HL-60 (cell line): ENCODE data around the gene PTBP3.
A peak's percentile ranks its signal among the peaks of the same experiment; 100 is the strongest.

Source experiments
- DNase-seq, 2 experiments: peaks; one replicate each; pipeline ENCODE4 v3.0.0-alpha.2; 2010 to 2020; ENCODE audit warnings: low read depth in 1 of 2, low spot score in 1 of 2
- H3K27ac ChIP-seq: fragments of 250-450 bp; sonication (Bioruptor Pico); replicated peaks from 2 replicates; pipeline ENCODE4 v1.5.1; 2020; ENCODE audit warnings: mild to moderate bottlenecking, moderate library complexity
- H3K27me3 ChIP-seq: fragments of 250-450 bp; sonication (Bioruptor Pico); 2 replicates; pipeline ENCODE4 v1.5.1; 2021; ENCODE audit warnings: mild to moderate bottlenecking, moderate library complexity; ENCODE audit not compliant: insufficient read depth, poor library complexity, severe bottlenecking
- H3K4me3 ChIP-seq: replicated peaks from 2 replicates; pipeline ENCODE4 v1.5.1; 2011; ENCODE audit warnings: mild to moderate bottlenecking, control low read depth, low read length; ENCODE audit not compliant: insufficient read depth
- GABPA ChIP-seq: IDR thresholded peaks from 2 replicates; pipeline ENCODE4 v1.6.1; 2012; ENCODE audit warnings: low read depth
- POLR2AphosphoS5 ChIP-seq: IDR thresholded peaks from 2 replicates; pipeline ENCODE4 v1.6.1; 2012; ENCODE audit warnings: low read depth
- SPI1 ChIP-seq: IDR thresholded peaks from 2 replicates; pipeline ENCODE4 v1.6.1; 2012; ENCODE audit warnings: low read depth, mild to moderate bottlenecking, borderline replicate concordance
- TF ChIP-seq, protein P1 (sequence below): IDR thresholded peaks from one replicate; pipeline ENCODE4 v1.5.1; 2011; ENCODE audit warnings: low read length, control low read depth, inconsistent platforms; ENCODE audit not compliant: insufficient read depth
- TF ChIP-seq, protein P2 (sequence below): IDR thresholded peaks from 2 replicates; pipeline ENCODE4 v1.6.1; 2012; ENCODE audit warnings: low read depth; ENCODE audit not compliant: insufficient replicate concordance

The PTBP3 gene

DNA sequence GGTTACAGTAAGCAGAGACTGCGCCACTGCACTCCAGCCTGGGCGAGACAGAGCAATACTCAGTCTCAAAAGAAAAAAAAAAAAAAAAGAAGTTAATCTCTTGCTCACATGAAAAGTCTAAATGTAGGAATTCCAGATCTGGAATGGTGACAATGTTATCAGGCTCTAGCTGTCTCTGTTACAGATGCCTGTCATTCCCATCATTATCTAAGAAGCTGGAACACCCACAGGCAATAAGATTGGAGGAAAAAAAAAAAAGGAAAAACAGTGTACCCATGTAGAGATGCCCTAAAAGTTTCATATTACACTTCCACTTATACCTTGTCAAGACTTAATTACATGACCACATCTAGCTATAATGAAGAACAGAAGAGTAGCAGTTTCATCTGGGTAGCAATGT, 38.2 kb downstream of the PTBP3 start:
- DNase-seq = no peak
- TF ChIP-seq GABPA = no peak

DNA sequence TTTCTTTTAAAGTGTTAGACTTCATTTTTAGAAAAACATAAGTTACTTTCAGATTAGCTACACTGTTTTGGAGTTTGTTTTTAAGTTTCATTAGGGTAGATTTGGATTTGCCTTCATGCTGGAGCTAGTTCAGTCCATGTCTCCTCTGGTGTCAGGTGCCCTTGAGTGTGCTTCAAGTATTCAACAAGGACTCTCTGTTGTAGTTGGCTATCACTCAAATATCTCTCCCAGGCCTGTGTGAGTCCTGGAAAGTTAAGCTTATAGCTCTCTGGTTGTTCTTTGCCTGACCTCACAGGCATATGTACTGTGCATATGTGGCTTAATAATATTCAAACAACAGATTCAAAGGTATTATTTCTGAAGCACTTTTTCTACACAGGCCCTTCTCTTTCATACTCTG, 45.4 kb downstream of the PTBP3 start:
- no peak for DNase-seq
- no peak overlapping the region for H3K27ac ChIP-seq
- H3K27me3 ChIP-seq = no peaks in the 10 kb centered on the region
- no peak overlapping the region for H3K4me3 ChIP-seq
- TF ChIP-seq SPI1 (no peak), POLR2AphosphoS5 (no peak), GABPA (no peak)
- TF ChIP-seq, protein P1, sequence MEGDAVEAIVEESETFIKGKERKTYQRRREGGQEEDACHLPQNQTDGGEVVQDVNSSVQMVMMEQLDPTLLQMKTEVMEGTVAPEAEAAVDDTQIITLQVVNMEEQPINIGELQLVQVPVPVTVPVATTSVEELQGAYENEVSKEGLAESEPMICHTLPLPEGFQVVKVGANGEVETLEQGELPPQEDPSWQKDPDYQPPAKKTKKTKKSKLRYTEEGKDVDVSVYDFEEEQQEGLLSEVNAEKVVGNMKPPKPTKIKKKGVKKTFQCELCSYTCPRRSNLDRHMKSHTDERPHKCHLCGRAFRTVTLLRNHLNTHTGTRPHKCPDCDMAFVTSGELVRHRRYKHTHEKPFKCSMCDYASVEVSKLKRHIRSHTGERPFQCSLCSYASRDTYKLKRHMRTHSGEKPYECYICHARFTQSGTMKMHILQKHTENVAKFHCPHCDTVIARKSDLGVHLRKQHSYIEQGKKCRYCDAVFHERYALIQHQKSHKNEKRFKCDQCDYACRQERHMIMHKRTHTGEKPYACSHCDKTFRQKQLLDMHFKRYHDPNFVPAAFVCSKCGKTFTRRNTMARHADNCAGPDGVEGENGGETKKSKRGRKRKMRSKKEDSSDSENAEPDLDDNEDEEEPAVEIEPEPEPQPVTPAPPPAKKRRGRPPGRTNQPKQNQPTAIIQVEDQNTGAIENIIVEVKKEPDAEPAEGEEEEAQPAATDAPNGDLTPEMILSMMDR = no peak
- TF ChIP-seq, protein P2, sequence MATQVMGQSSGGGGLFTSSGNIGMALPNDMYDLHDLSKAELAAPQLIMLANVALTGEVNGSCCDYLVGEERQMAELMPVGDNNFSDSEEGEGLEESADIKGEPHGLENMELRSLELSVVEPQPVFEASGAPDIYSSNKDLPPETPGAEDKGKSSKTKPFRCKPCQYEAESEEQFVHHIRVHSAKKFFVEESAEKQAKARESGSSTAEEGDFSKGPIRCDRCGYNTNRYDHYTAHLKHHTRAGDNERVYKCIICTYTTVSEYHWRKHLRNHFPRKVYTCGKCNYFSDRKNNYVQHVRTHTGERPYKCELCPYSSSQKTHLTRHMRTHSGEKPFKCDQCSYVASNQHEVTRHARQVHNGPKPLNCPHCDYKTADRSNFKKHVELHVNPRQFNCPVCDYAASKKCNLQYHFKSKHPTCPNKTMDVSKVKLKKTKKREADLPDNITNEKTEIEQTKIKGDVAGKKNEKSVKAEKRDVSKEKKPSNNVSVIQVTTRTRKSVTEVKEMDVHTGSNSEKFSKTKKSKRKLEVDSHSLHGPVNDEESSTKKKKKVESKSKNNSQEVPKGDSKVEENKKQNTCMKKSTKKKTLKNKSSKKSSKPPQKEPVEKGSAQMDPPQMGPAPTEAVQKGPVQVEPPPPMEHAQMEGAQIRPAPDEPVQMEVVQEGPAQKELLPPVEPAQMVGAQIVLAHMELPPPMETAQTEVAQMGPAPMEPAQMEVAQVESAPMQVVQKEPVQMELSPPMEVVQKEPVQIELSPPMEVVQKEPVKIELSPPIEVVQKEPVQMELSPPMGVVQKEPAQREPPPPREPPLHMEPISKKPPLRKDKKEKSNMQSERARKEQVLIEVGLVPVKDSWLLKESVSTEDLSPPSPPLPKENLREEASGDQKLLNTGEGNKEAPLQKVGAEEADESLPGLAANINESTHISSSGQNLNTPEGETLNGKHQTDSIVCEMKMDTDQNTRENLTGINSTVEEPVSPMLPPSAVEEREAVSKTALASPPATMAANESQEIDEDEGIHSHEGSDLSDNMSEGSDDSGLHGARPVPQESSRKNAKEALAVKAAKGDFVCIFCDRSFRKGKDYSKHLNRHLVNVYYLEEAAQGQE = no peak

More for the DNA sequence above, 38.2 kb downstream of the PTBP3 start:
- Histone ChIP-seq H3K27ac (no peak overlapping the region), H3K4me3 (no peak overlapping the region), H3K27me3 (no peaks in the 10 kb centered on the region)

DNA sequence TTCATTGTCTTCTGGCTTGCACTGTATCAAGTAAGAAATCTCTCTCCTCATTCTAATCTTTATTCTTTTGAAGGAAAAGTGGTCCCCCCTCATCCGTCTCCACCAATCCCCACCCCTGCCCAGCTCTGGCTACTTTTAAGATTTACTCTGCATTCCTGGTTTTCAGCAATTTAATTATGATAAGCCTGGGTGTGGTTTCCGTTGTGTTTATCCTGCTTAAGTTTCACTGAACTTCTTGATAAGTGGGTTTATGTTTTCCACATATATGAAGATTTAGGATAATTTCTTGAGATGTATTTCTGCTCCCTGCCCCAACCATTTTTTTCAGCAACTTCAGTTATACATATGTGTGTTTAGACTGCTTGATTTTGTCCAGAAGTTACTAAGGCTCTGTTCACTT, 46.5 kb downstream of the PTBP3 start:
- no peaks in the 10 kb centered on the region for H3K27me3 ChIP-seq
- H3K27ac ChIP-seq = no peak overlapping the region
- DNase-seq = no peak
- H3K4me3 ChIP-seq = no peak overlapping the region
- TF ChIP-seq GABPA (no peak), SPI1 (no peak), POLR2AphosphoS5 (no peak)
- TF ChIP-seq, protein P2 = no peak
- TF ChIP-seq, protein P1 = no peak

DNA sequence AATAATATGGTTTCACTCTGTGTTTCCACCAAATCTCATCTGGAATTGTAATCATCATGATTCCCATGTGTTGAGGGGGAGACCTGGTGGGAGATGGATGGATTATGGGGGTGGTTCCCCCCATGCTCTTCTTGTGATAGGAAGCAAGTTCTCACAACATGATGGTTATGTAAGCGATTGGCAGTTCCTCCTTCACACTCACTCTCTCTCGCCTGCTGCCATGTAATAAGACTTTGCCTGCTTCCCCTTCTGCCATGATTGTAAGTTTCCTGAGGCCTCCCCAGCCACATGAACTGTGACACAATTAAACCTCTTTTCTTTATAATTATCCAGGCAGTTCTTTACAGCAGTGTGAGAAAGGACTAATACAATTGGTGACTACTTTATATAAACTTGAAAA, 48.4 kb downstream of the PTBP3 start:
- peak; percentile 67 to 78 for DNase-seq
- Histone ChIP-seq H3K27ac (no peak overlapping the region), H3K27me3 (no peaks in the 10 kb centered on the region), H3K4me3 (no peak overlapping the region)
- TF ChIP-seq SPI1 = peak; percentile 59; the same call in 1 of the 2 replicates
- TF ChIP-seq, protein P1 = no peak
- TF ChIP-seq, protein P2 = no peak
- no peak for TF ChIP-seq GABPA
